Measurements from ENCODE around the gene USP32.

The USP32 gene

GRCh38 chr17:60301649-60302048 is 90.3 kb downstream of the USP32 start:
- DNase-seq (ENCODE audit: low read depth in 2 of 2) = no peak

GRCh38 chr17:60300949-60301348 is 91.0 kb downstream of the USP32 start:
- DNase-seq (ENCODE audit: low read depth in 2 of 2) = no peak

- DNase-seq (ENCODE audit: low read depth in 2 of 2) = no peak
Observed at GRCh38 chr17:60300011-60300410, 91.9 kb downstream of the USP32 start.

GRCh38 chr17:60297760-60298401 is 94.1 kb downstream of the USP32 start:
- no peak for DNase-seq (ENCODE audit: low read depth in 2 of 2)

GRCh38 chr17:60296177-60296576 is 95.8 kb downstream of the USP32 start:
- DNase-seq (ENCODE audit: low read depth in 2 of 2) = no peak

- DNase-seq (ENCODE audit: low read depth in 2 of 2) = no peak
Observed at GRCh38 chr17:60293580-60294335, 98.2 kb downstream of the USP32 start.

GRCh38 chr17:60292697-60293096 is 99.2 kb downstream of the USP32 start:
- no peak for DNase-seq (ENCODE audit: low read depth in 2 of 2)

- DNase-seq (ENCODE audit: low read depth in 2 of 2) = no peak
Observed at GRCh38 chr17:60284709-60285108, 107.2 kb downstream of the USP32 start.

- no peak for DNase-seq (ENCODE audit: low read depth in 2 of 2)
Observed at GRCh38 chr17:60283816-60284215, 108.1 kb downstream of the USP32 start.

GRCh38 chr17:60280673-60281072 is 111.3 kb downstream of the USP32 start:
- DNase-seq (ENCODE audit: low read depth in 2 of 2) = no peak

- DNase-seq (ENCODE audit: low read depth in 2 of 2) = no peak
Observed at GRCh38 chr17:60278237-60278636, 113.7 kb downstream of the USP32 start.

- no peak for DNase-seq (ENCODE audit: low read depth in 2 of 2)
Observed at GRCh38 chr17:60277258-60277657, 114.7 kb downstream of the USP32 start.

GRCh38 chr17:60269417-60269816 is 122.5 kb downstream of the USP32 start:
- DNase-seq (ENCODE audit: low read depth in 2 of 2) = no peak

- DNase-seq (ENCODE audit: low read depth in 2 of 2) = no peak
Observed at GRCh38 chr17:60260540-60260939, 131.4 kb downstream of the USP32 start.

- DNase-seq (ENCODE audit: low read depth in 2 of 2) = no peak
Observed at GRCh38 chr17:60258313-60258712, 133.6 kb downstream of the USP32 start.

- no peak for DNase-seq (ENCODE audit: low read depth in 2 of 2)
Observed at GRCh38 chr17:60256174-60256573, 135.8 kb downstream of the USP32 start.

- no peak for DNase-seq (ENCODE audit: low read depth in 2 of 2)
Observed at GRCh38 chr17:60253048-60253447, 138.9 kb downstream of the USP32 start.

GRCh38 chr17:60252459-60252858 is 139.5 kb downstream of the USP32 start:
- DNase-seq (ENCODE audit: low read depth in 2 of 2) = no peak

- DNase-seq (ENCODE audit: low read depth in 2 of 2) = no peak
Observed at GRCh38 chr17:60249290-60249826, 142.6 kb downstream of the USP32 start.

- no peak for DNase-seq (ENCODE audit: low read depth in 2 of 2)
Observed at GRCh38 chr17:60248618-60249289, 143.2 kb downstream of the USP32 start.

- no peak for DNase-seq (ENCODE audit: low read depth in 2 of 2)
Observed at GRCh38 chr17:60247836-60248461, 144.0 kb downstream of the USP32 start.

- DNase-seq (ENCODE audit: low read depth in 2 of 2) = no peak
Observed at GRCh38 chr17:60244656-60245055, 147.3 kb downstream of the USP32 start.
